Stimulated activated CD4-positive, alpha-beta T cell treated with anti-CD3 and anti-CD28 coated beads, Interleukin-15, amount 100 ng/mL, for 48 hours (primary cell): ENCODE data around the gene RASSF3.

Experiments
- DNase-seq, 2 donors: peaks; one replicate each; pipeline ENCODE4 v3.0.0-alpha.2; 2020; ENCODE audit warnings: low read depth in 2 of 2

RASSF3 gene

GRCh38 chr12:64723630-64724029 is 113.3 kb downstream of the RASSF3 start:
- DNase-seq, result no peak

- no peak for DNase-seq
Observed at GRCh38 chr12:64724201-64724745, 114.0 kb downstream of the RASSF3 start.

GRCh38 chr12:64729909-64730587 is 119.8 kb downstream of the RASSF3 start:
- DNase-seq, result no peak

- no peak for DNase-seq
Observed at GRCh38 chr12:64730588-64730969, 120.3 kb downstream of the RASSF3 start.

GRCh38 chr12:64731683-64732082 is 121.4 kb downstream of the RASSF3 start:
- DNase-seq, result no peak

GRCh38 chr12:64733857-64734256 is 123.6 kb downstream of the RASSF3 start:
- DNase-seq, result no peak

GRCh38 chr12:64735442-64735841 is 125.1 kb downstream of the RASSF3 start:
- no peak for DNase-seq

- DNase-seq, result no peak
Observed at GRCh38 chr12:64736771-64737170, 126.5 kb downstream of the RASSF3 start.

- no peak for DNase-seq
Observed at GRCh38 chr12:64737539-64737938, 127.2 kb downstream of the RASSF3 start.

- no peak for DNase-seq
Observed at GRCh38 chr12:64739778-64740177, 129.5 kb downstream of the RASSF3 start.

- no peak for DNase-seq
Observed at GRCh38 chr12:64740646-64741045, 130.4 kb downstream of the RASSF3 start.

GRCh38 chr12:64742416-64742815 is 132.1 kb downstream of the RASSF3 start:
- DNase-seq, result no peak

- no peak for DNase-seq
Observed at GRCh38 chr12:64743206-64743605, 132.9 kb downstream of the RASSF3 start.

- no peak for DNase-seq
Observed at GRCh38 chr12:64744422-64745258, 134.3 kb downstream of the RASSF3 start.

GRCh38 chr12:64745259-64745807 is 135.0 kb downstream of the RASSF3 start:
- DNase-seq, result no peak

GRCh38 chr12:64745980-64746379 is 135.7 kb downstream of the RASSF3 start:
- DNase-seq, result no peak

- DNase-seq, result no peak
Observed at GRCh38 chr12:64746663-64747062, 136.4 kb downstream of the RASSF3 start.
